GM12864 (cell line): ENCODE results near the gene KDM4F.
A peak's percentile ranks its signal among the peaks of the same experiment; 100 is the strongest.

Source experiments
- DNase-seq: peaks from one replicate; pipeline ENCODE4 v3.0.0-alpha.2; 2011; ENCODE audit warnings: low read depth
- H3K4me3 ChIP-seq: 2 replicates; pipeline ENCODE4 v1.5.1; 2011; ENCODE audit warnings: mild to moderate bottlenecking, low read depth, low read length, control low read depth
- TF ChIP-seq, protein P1 (sequence below): IDR thresholded peaks from 2 replicates; pipeline ENCODE4 v1.5.1; 2011; ENCODE audit warnings: low read depth, mild to moderate bottlenecking, moderate library complexity, low read length, control low read depth, inconsistent platforms; ENCODE audit errors: missing control alignments

Gene KDM4F

DNA sequence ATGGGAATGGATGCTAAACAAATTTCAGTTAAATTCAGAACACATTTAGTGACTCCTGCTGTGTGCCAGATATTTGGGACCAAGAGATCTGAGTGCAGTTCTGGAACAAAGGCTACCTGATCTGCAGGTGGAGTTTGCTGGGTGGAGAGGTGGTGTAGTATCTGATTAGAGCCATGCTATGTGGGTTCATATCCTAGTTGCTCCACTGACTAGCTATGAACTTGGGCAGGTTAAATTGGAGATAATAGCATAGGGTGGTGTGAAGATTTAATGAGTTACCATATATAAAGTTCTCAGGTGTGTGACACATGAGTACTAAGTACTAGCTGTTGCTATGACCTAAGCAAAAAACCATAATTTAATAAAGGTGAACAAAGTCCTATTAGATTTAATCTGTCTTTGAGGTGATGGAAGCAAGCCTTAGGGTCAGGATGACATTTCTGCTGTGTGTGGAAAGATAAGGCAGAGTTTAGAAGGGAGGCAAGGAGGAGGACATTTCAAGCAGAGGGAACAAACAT, 42.5 kb downstream of the KDM4F start:
- no peak overlapping the region for H3K4me3 ChIP-seq
- TF ChIP-seq, protein P1, sequence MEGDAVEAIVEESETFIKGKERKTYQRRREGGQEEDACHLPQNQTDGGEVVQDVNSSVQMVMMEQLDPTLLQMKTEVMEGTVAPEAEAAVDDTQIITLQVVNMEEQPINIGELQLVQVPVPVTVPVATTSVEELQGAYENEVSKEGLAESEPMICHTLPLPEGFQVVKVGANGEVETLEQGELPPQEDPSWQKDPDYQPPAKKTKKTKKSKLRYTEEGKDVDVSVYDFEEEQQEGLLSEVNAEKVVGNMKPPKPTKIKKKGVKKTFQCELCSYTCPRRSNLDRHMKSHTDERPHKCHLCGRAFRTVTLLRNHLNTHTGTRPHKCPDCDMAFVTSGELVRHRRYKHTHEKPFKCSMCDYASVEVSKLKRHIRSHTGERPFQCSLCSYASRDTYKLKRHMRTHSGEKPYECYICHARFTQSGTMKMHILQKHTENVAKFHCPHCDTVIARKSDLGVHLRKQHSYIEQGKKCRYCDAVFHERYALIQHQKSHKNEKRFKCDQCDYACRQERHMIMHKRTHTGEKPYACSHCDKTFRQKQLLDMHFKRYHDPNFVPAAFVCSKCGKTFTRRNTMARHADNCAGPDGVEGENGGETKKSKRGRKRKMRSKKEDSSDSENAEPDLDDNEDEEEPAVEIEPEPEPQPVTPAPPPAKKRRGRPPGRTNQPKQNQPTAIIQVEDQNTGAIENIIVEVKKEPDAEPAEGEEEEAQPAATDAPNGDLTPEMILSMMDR: no peak
- no peak for DNase-seq

DNA sequence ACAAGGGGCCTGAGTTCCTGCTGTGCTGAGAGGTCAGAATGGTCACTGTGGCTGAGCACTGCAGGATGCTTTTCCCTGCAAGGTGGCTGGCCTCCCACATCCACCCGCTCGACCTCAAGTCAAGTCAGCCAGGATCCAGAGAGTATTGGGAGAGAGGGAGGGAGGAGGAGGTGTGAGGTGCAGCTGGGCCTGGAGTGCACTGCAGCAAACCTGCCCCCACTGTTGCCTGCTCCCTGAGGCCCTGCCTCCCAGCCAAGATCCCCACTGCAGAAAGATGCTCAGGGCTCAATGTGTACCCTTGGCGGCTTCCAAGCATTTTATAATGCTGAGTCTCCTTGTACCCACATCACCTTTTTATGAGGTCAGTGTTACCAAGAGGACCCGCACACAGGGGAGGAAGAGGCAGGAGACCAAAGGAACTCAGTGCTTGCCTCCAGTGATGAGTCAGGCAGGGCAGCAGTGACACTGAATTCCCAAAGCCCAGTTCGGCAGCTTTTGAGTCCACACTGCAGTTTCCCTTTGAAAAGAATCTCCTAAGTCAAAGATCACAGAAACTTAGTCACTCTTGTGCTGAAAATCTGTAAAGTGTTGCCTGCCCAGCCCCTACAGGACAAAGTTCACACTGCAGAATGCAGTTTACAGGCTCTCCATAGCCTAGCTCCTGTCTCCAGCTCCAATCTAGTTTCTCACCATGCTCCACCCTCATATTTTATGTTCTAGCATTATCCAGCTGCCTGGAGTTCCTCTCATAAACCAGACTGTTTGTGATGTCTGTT, 43.5 kb downstream of the KDM4F start:
- H3K4me3 ChIP-seq: no peak overlapping the region
- no peak for DNase-seq
- TF ChIP-seq, protein P1: peak; percentile 79

DNA sequence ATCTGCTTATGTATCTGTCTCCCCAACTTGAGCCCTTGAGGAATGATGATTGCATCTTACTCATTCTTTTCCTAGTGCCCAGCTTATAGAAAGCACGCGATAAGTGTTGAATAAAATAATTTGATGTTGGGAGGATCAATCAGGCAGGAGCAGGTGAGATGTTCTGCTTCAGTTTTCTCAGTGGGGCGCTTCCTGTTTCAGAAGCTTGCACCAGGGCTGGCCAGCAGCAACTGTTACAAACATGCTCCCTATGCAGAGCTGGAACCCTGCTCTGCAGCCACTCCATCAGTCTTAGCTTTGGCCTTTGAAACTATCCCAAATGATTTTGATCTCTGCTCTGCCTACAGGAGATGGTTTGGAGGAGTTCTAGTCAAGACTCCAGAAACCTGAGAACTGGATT, 44.3 kb downstream of the KDM4F start:
- TF ChIP-seq, protein P1: no peak
- DNase-seq: no peak
- H3K4me3 ChIP-seq: no peak overlapping the region

DNA sequence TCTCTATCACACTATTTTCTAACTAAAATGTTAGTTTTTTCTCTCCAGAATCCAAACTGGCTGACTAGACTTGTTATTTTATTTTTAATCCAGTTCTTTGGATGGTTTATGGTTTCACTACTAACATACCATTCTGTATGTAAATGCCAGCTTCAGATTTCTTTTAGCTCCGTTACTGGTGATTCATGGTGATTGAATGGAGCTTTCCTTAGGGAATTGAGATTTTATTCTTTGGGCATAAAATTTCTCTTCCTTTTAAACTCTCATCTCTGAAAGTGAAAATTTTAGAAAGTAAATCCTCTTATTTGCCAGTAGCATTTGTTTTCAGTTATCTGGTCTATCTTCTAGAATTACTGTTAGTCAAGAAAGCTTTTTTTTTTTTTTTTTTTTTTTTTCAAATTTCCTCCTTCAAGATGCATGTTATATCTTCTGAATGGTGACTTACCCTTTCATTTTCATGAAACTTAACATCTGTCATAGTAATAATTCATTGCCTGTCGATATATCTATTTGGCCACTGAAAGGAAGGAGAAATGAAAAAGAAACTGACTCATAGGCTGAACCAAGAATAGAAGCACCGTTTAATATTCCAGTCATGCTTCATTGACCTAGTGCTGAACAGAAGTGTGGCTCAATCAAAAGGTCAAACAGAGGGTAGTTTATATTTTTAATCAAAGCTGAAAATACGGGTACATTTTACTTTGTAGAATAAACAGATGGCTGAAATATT, 46.8 kb downstream of the KDM4F start:
- no peak overlapping the region; the same call in 1 of the 2 replicates for H3K4me3 ChIP-seq
- TF ChIP-seq, protein P1: no peak
- DNase-seq: peak; percentile 69

DNA sequence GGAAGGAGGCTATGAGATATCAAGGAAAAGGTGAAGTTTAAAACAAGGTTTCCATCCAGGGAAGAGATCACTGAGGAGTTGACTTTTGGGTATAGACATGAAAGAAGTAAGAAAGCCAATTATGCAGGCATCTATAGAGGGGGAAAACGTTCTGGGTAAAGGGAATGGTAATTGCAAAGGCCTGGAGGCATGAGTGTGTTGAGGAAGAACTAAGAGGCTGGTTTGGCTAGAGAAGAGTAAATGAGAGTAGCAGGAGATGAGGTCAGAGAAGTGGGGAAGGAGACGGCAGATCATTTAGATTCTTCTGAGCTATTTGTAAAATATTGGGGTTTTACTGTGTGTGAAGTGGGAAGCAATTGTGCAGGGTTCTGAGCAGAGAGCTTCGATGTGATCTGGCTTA, 48.0 kb downstream of the KDM4F start:
- TF ChIP-seq, protein P1: no peak
- no peak overlapping the region for H3K4me3 ChIP-seq
- DNase-seq: no peak

DNA sequence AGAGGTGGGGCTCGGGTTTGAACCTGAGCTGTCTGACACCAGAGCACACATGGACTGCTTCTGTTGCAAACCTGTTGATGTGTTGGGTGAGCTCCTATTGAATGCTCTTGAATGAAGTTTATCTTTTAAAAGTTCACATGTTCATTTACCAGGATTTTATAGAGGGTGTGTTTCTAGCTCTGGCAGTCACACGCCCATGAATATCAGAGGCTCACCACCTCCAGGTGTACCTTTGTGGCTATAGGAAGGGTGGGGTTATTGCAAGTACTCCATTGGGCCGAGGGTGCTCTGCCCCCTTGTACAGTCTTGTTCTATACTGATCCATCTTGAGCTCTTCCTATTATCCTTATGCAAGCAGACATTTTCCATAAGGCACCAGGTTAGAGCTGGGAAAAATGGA, 49.6 kb downstream of the KDM4F start:
- TF ChIP-seq, protein P1: no peak
- no peak for DNase-seq
- no peak overlapping the region for H3K4me3 ChIP-seq
